ENCODE results near the gene AHCYL2. TPM values are rescaled to one million over a fixed set of nuclear protein-coding genes. Genes with fewer than 3 reads are reported as not detected.

AHCYL2 gene
- total and polyA plus RNA-seq, 2 donors (not counting 1 experiment from before 2014, with no cell fraction given): 8.8 to 26.2 TPM

DNA sequence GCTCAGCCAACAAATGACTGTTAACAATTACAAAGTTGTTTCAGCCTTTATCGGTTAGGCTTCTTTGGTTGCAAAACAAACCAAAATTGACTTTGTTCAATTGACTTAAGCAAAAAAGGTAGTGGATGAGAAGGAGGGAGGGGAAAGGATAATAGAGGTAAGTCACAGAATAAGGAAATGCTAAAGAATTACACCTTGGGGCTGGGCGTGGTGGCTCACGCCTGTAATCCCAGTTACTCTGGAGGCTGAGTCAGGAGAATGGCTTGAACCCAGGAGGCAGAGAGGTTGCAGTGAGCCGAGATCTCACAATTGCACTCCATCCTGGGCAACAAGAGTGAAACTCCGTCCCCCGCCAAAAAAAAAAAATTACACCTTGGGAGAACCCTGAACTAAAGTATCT, 41.4 kb downstream of the AHCYL2 start:
- Mint-ChIP-seq H3K9me3 (ENCODE audit: insufficient read depth) (no peaks in the 10 kb centered on the region), H3K4me1 (peaks cover 18% of the 10 kb centered on the region), H3K27ac (no peak overlapping the region), H3K4me3 (no peak overlapping the region), H3K27me3 (no peaks in the 10 kb centered on the region)
- Histone ChIP-seq H3K4me3 (ENCODE audit: control extremely low read depth in 1 of 5, extremely low read depth in 1 of 5, insufficient read depth in 1 of 5, low read depth in 2 of 5, low read length in 4 of 5) (no peak overlapping the region), H3K9ac (ENCODE audit: low read length) (no peak overlapping the region), H3K79me2 (ENCODE audit: control insufficient read depth, insufficient read depth, low read length) (peaks cover 17% of the 10 kb centered on the region), H3K27ac (ENCODE audit: low read length in 2 of 2) (no peak overlapping the region), H3K4me1 (ENCODE audit: control insufficient read depth in 2 of 2, insufficient read depth in 2 of 2, low read length in 2 of 2) (peaks cover 15 to 17% of the 10 kb centered on the region in 2 donors), H2AFZ (ENCODE audit: insufficient read depth, low read depth, low read length, poor library complexity, severe bottlenecking) (no peak overlapping the region), H3K27me3 (replicated peaks in 1 of 4; ENCODE audit: control extremely low read depth in 1 of 4, control insufficient read depth in 3 of 4, insufficient read depth in 4 of 4, low read length in 3 of 4) (no peaks in the 10 kb centered on the region), H3K9me3 (ENCODE audit: control extremely low read depth in 1 of 3, control insufficient read depth in 2 of 3, insufficient read depth in 1 of 3, low read length in 2 of 3) (no peaks in the 10 kb centered on the region), H3K36me3 (replicated peaks in 1 of 2; ENCODE audit: control extremely low read depth in 1 of 2, control insufficient read depth in 1 of 2, extremely low read depth in 1 of 2, insufficient read depth in 2 of 2, low read length in 1 of 2) (no peaks in the 10 kb centered on the region), H4K20me1 (ENCODE audit: control insufficient read depth, insufficient read depth, low read length, poor library complexity, severe bottlenecking) (no peaks in the 10 kb centered on the region), H3K4me2 (replicated peaks; ENCODE audit: low read depth, low read length, poor library complexity, severe bottlenecking) (no peak overlapping the region)
- 100% methylated on average over 2 of the region's 6 CpGs for WGBS (ENCODE audit: insufficient coverage)
- DNase-seq: no peak
- TF ChIP-seq EZH2 (IDR thresholded peaks at IDR 0.05; ENCODE audit: borderline replicate concordance, insufficient read depth, low read depth, low read length, poor library complexity, severe bottlenecking): no peak
- TF ChIP-seq, protein P1, sequence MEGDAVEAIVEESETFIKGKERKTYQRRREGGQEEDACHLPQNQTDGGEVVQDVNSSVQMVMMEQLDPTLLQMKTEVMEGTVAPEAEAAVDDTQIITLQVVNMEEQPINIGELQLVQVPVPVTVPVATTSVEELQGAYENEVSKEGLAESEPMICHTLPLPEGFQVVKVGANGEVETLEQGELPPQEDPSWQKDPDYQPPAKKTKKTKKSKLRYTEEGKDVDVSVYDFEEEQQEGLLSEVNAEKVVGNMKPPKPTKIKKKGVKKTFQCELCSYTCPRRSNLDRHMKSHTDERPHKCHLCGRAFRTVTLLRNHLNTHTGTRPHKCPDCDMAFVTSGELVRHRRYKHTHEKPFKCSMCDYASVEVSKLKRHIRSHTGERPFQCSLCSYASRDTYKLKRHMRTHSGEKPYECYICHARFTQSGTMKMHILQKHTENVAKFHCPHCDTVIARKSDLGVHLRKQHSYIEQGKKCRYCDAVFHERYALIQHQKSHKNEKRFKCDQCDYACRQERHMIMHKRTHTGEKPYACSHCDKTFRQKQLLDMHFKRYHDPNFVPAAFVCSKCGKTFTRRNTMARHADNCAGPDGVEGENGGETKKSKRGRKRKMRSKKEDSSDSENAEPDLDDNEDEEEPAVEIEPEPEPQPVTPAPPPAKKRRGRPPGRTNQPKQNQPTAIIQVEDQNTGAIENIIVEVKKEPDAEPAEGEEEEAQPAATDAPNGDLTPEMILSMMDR (IDR thresholded peaks at IDR 0.05): no peak
- ChIA-PET CTCF (interaction anchor here (1.0 kb wide), 1 partner anchor 32 kb away, joined by 4 read pairs; no protein-coding TSS in a partner anchor), POLR2A (no interaction called here)
- ATAC-seq (ENCODE audit: low read depth): no peak
- intact Hi-C loops (cut with micrococcal nuclease): no loop called here

- Histone ChIP-seq H3K4me1 (ENCODE audit: control insufficient read depth in 2 of 2, insufficient read depth in 2 of 2, low read length in 2 of 2) (peaks cover 11 to 13% of the 10 kb centered on the region in 2 donors), H3K9ac (ENCODE audit: low read length) (no peak overlapping the region), H3K4me3 (ENCODE audit: control extremely low read depth in 1 of 5, extremely low read depth in 1 of 5, insufficient read depth in 1 of 5, low read depth in 2 of 5, low read length in 4 of 5) (no peak overlapping the region), H2AFZ (ENCODE audit: insufficient read depth, low read depth, low read length, poor library complexity, severe bottlenecking) (peak overlapping the region; percentile 48), H3K79me2 (ENCODE audit: control insufficient read depth, insufficient read depth, low read length) (peaks cover 4% of the 10 kb centered on the region), H4K20me1 (ENCODE audit: control insufficient read depth, insufficient read depth, low read length, poor library complexity, severe bottlenecking) (no peaks in the 10 kb centered on the region), H3K27me3 (replicated peaks in 1 of 4; ENCODE audit: control extremely low read depth in 1 of 4, control insufficient read depth in 3 of 4, insufficient read depth in 4 of 4, low read length in 3 of 4) (no peaks in the 10 kb centered on the region), H3K9me3 (ENCODE audit: control extremely low read depth in 1 of 3, control insufficient read depth in 2 of 3, insufficient read depth in 1 of 3, low read length in 2 of 3) (peaks cover 0 to 5% (median 0%) of the 10 kb centered on the region in 3 donors), H3K27ac (ENCODE audit: low read length in 2 of 2) (no peak overlapping the region), H3K36me3 (replicated peaks in 1 of 2; ENCODE audit: control extremely low read depth in 1 of 2, control insufficient read depth in 1 of 2, extremely low read depth in 1 of 2, insufficient read depth in 2 of 2, low read length in 1 of 2) (no peaks in the 10 kb centered on the region), H3K4me2 (replicated peaks; ENCODE audit: low read depth, low read length, poor library complexity, severe bottlenecking) (peak overlapping the region; percentile 47)
- CTCF ChIA-PET: interaction anchor here (0.8 to 7.2 kb wide), 8 partner anchors 8 to 656 kb away, joined by 4 to 265 read pairs (median 6); partner anchors contain the start of gene AHCYL2
- no peak overlapping the region for H3K27ac Mint-ChIP-seq
- no peak for ATAC-seq (ENCODE audit: low read depth)
- H3K4me1 Mint-ChIP-seq: peaks cover 18% of the 10 kb centered on the region
- peak; percentile 9 for DNase-seq
- no CpG with 5 or more reads among the region's 3 CpGs for WGBS (ENCODE audit: insufficient coverage)
- H3K4me3 Mint-ChIP-seq: no peak overlapping the region
- TF ChIP-seq, protein P1 (IDR thresholded peaks at IDR 0.05): no peak
- TF ChIP-seq EZH2 (IDR thresholded peaks at IDR 0.05; ENCODE audit: borderline replicate concordance, insufficient read depth, low read depth, low read length, poor library complexity, severe bottlenecking): no peak
- H3K27me3 Mint-ChIP-seq: no peaks in the 10 kb centered on the region
- intact Hi-C loops (cut with micrococcal nuclease): no loop called here
- no peaks in the 10 kb centered on the region for H3K9me3 Mint-ChIP-seq (ENCODE audit: insufficient read depth)
- POLR2A ChIA-PET: no interaction called here
Measured at GRCh38 chr7:129270077-129270476, 45.2 kb downstream of the AHCYL2 start.

All from B cell (primary cell).